HS-27A (cell line): ENCODE results near the gene COQ10A.

Experiments
- DNase-seq: peaks from one replicate; pipeline ENCODE4 v3.0.0-alpha.2; 2012; ENCODE audit warnings: low read depth, missing footprints

COQ10A gene

DNA sequence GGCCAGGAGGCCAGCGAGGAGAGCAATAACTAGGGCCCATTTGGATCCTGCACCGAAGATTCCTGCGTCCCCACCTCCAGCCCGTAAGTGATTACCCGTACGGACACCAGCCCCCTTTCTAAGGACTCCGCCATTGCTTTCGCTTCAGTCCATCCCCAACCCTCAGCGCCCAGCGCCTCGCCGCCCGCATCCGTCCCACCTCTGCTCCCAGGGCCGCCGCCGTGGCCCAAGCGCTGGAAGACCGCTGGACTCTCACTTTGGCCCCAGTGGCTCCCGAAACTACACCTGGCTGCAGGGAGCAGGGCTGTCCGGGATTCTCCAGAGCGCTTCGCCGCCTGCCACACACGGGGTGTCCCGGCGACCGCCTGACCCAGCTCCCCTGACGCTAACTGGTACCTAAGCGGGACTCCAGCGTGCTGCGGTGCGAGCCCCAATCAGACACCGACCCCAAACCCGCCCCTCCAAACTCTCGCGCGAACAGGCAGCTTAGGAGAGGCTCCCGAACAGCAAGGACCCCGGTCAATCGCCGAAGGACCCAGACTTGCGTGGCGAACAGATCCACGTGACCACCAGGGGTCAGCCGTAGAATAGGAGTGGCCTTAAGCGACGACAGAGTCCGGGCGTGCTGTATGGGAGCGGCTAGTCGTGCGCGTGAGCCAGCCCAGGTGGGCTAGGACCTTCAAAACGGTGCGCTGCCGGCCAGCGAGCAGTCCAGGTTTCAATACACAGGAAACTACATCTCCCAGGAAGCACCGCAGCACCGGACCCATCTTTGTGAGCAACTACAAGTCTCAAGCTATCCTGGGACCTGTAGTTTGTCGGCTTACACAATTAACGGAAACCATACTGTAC, 49.1 kb downstream of the COQ10A start, which contains the start of gene CNPY2:
Gene CNPY2 (minus strand): TSS at position 367 of the 852 bp plus-strand sequence. CDS start 771 bp downstream, outside the sequence.
- DNase-seq = peak; percentile 92

DNA sequence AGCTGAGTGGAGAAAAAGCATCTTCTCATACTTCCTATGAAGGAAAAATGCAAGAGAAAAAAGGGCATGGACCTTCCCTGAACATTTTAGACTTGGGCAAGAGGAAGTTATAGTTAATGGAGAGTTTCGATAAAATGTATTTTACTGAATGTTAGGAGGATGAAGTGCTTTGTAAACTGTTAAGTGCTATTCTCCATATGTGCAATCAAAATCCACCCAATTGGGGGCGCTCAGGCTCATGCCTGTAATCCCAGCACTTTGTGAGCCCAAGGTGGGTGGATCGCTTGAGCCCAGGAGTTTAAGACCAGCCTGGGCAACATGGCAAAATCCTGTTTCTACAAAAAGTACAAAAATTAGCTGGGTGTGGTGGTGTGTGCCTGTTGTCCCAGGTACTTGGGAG, 50.9 kb downstream of the COQ10A start:
- no peak for DNase-seq
